Adipocyte (in vitro differentiated cells): Measurements from ENCODE around the gene ATP7A.
"Not testable (repeated sequence)": the region's sequence is repeated elsewhere in the genome, so short reads cannot be mapped to it uniquely, and the experiment has no call there.

ENCODE experiments used
- DNase-seq: peaks from one replicate; pipeline ENCODE4 v3.0.0-alpha.2; 2015; ENCODE audit warnings: low read depth
- H3K27me3 ChIP-seq: replicated peaks from 2 replicates; pipeline ENCODE4 v1.7.0; 2013; ENCODE audit warnings: mild to moderate bottlenecking, low read length, moderate library complexity; ENCODE audit not compliant: control insufficient read depth, insufficient read depth
- H3K36me3 ChIP-seq: 2 replicates; pipeline ENCODE4 v1.7.0; 2013; ENCODE audit warnings: low read length, mild to moderate bottlenecking, moderate library complexity; ENCODE audit not compliant: control insufficient read depth, insufficient read depth, severe bottlenecking
- H3K4me1 ChIP-seq: 2 replicates; pipeline ENCODE4 v1.7.0; 2013; ENCODE audit warnings: mild to moderate bottlenecking, low read length, moderate library complexity; ENCODE audit not compliant: control insufficient read depth, insufficient read depth
- H3K4me3 ChIP-seq: 2 replicates; pipeline ENCODE4 v1.7.0; 2013; ENCODE audit warnings: mild to moderate bottlenecking, low read length, moderate library complexity
- H3K9ac ChIP-seq: 2 replicates; pipeline ENCODE4 v1.7.0; 2013; ENCODE audit warnings: mild to moderate bottlenecking, low read length, moderate library complexity
- H3K9me3 ChIP-seq: 2 replicates; pipeline ENCODE4 v1.7.0; 2013; ENCODE audit warnings: mild to moderate bottlenecking, low read length, moderate library complexity; ENCODE audit not compliant: control insufficient read depth

The ATP7A gene

DNA sequence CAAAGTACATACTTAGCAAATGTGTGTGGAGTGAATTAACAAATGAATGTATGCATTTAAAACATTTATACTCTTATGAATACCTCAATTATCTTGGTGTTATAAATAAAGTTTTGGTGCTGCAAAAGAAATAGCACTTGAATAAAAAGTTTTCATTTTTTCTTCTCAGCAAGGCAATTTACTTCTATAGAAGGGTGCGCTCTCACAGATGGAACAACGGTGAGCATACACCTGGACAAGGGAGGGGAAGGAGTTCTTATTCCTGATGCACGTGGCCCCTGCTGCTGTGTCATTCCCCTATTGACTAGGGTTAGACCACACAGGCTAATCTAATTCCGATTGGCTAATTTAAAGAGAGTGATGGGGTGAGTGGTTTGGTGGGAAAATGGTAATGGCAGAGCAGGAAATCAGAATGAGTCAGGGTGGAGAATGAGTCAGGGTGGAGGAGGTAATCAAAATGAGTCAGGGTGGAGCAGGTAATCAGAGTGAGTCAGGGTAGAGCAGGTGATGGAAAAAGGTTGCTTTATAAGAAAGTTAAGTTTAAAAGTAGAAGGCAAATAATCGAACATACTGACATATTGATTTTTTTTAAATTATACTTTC lies 165.4 kb downstream of the ATP7A start:
- no peak for DNase-seq
- H3K9ac ChIP-seq: no peak overlapping the region
- H3K9me3 ChIP-seq: peaks cover 9% of the 10 kb centered on the region
- H3K4me1 ChIP-seq: no peaks in the 10 kb centered on the region
- no peaks in the 10 kb centered on the region for H3K36me3 ChIP-seq
- H3K4me3 ChIP-seq: no peak overlapping the region
- no peaks in the 10 kb centered on the region for H3K27me3 ChIP-seq

DNA sequence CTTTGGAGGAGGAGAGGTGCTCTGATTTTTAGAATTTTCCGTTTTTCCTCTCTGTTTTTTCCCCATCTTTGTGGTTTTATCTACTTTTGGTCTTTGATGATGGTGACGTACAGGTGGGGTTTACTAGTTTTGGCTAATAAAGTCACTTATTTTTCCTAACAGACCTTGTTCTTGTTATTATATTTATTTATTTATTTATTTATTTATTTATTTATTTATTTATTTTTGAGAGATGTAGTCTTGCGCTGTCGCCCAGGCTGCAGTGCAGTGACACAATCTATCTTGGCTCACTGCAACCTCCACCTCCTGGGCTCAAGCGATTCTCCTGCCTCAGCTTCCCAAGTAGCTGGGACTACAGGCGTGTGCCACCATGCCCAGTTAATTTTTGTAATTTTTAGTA lies 170.9 kb downstream of the ATP7A start:
- not testable (repeated sequence) for H3K9me3 ChIP-seq, H3K4me3 ChIP-seq, H3K36me3 ChIP-seq, H3K27me3 ChIP-seq, H3K9ac ChIP-seq, DNase-seq, H3K4me1 ChIP-seq

GRCh38 chrX:78092296-78092695 lies 181.8 kb downstream of the ATP7A start:
- Histone ChIP-seq H3K36me3 (no peaks in the 10 kb centered on the region), H3K4me1 (no peaks in the 10 kb centered on the region), H3K27me3 (no peaks in the 10 kb centered on the region), H3K9ac (no peak overlapping the region), H3K9me3 (peaks cover 12% of the 10 kb centered on the region), H3K4me3 (no peak overlapping the region)
- DNase-seq: peak; percentile 29

- no peak overlapping the region for H3K4me3 ChIP-seq
- no peaks in the 10 kb centered on the region for H3K9me3 ChIP-seq
- DNase-seq: no peak
- H3K27me3 ChIP-seq: no peaks in the 10 kb centered on the region
- no peaks in the 10 kb centered on the region for H3K4me1 ChIP-seq
- no peaks in the 10 kb centered on the region for H3K36me3 ChIP-seq
- H3K9ac ChIP-seq: no peak overlapping the region
Observed at GRCh38 chrX:78098108-78098507, 187.6 kb downstream of the ATP7A start.
